Activated CD8-positive, alpha-beta T cell treated with anti-CD3 and anti-CD28 coated beads for 36 hours (primary cell): ENCODE data around the gene LCP2. TPM values are rescaled to one million over a fixed set of nuclear protein-coding genes. Genes with fewer than 3 reads are reported as not detected.

Source experiments
- ATAC-seq: fragments of 200-7000 bp; cut with Tn5 transposase; one replicate; pipeline ENCODE4 v1.10.0; 2021; ENCODE audit warnings: mild to moderate bottlenecking, moderate library complexity
- CTCF ChIA-PET: fragments of 350-600 bp; sonication (Branson Sonifier 250); formaldehyde crosslinking; loops from one replicate; lab custom pipeline; 2021; ENCODE audit warnings: antibody characterized with exemption; lab: Charles Lee
- POLR2A ChIA-PET: fragments of 350-600 bp; sonication (Branson Sonifier 250); formaldehyde crosslinking; loops from one replicate; lab custom pipeline; 2021; ENCODE audit warnings: antibody characterized with exemption; lab: Charles Lee
- DNase-seq: peaks from one replicate; pipeline ENCODE4 v3.0.0-alpha.2; 2020
- H3K27ac Mint-ChIP-seq: one replicate; pipeline ENCODE4 v1.8.0; 2021; ENCODE audit warnings: mild to moderate bottlenecking, mixed read lengths
- H3K27me3 Mint-ChIP-seq: one replicate; pipeline ENCODE4 v1.8.0; 2021; ENCODE audit warnings: mixed read lengths
- H3K36me3 Mint-ChIP-seq: one replicate; pipeline ENCODE4 v1.8.0; 2021; ENCODE audit warnings: low read depth, mixed read lengths
- H3K4me1 Mint-ChIP-seq: one replicate; pipeline ENCODE4 v1.8.0; 2021; ENCODE audit warnings: low read depth, mixed read lengths
- H3K4me3 Mint-ChIP-seq: one replicate; pipeline ENCODE4 v1.8.0; 2021; ENCODE audit warnings: mild to moderate bottlenecking, moderate library complexity, mixed read lengths
- H3K9me3 Mint-ChIP-seq: one replicate; pipeline ENCODE4 v1.8.0; 2021; ENCODE audit warnings: mixed read lengths
- CTCF ChIP-seq: fragments of 200-600 bp; IDR thresholded peaks from one replicate; pipeline ENCODE4 v1.8.0; 2022; ENCODE audit warnings: antibody characterized with exemption, mild to moderate bottlenecking
- intact Hi-C: fragments of 100-400 bp; cut with micrococcal nuclease; formaldehyde crosslinking; loops from one replicate; pipeline ENCODE4 v1.10.0; 2022
- total RNA-seq, 2 experiments: library from RNA; stranded (reverse); gene quantifications; one replicate each; pipeline ENCODE4 v1.2.3, GENCODE V29; 2021

LCP2 gene
- total RNA-seq, 2 experiments from 2014 or later = 243 to 259 TPM

GRCh38 chr5:170228762-170229435, 68.7 kb downstream of the LCP2 start:
- no peak overlapping the region for H3K27ac Mint-ChIP-seq
- H3K4me1 Mint-ChIP-seq = peaks cover 5% of the 10 kb centered on the region
- no peak for TF ChIP-seq CTCF
- intact Hi-C loops = loop anchor here (10.0 kb wide), 1 partner anchor 406 kb away; no protein-coding TSS in a partner anchor
- no peaks in the 10 kb centered on the region for H3K9me3 Mint-ChIP-seq
- CTCF ChIA-PET = interaction anchor here (1.1 to 12.9 kb wide), 6 partner anchors 18 to 192 kb away, joined by 3 to 228 read pairs (median 42); no protein-coding TSS in a partner anchor
- POLR2A ChIA-PET = interaction anchor here (1.4 kb wide), 1 partner anchor 105 kb away, joined by 3 read pairs; no protein-coding TSS in a partner anchor
- no peak overlapping the region for H3K4me3 Mint-ChIP-seq
- H3K27me3 Mint-ChIP-seq = no peaks in the 10 kb centered on the region
- no peak for DNase-seq
- ATAC-seq = no peak
- no peaks in the 10 kb centered on the region for H3K36me3 Mint-ChIP-seq

GRCh38 chr5:170226661-170227060, 70.9 kb downstream of the LCP2 start:
- no peak for TF ChIP-seq CTCF
- Mint-ChIP-seq H3K27ac (no peak overlapping the region), H3K4me3 (no peak overlapping the region), H3K27me3 (no peaks in the 10 kb centered on the region), H3K36me3 (no peaks in the 10 kb centered on the region), H3K4me1 (peaks cover 5% of the 10 kb centered on the region), H3K9me3 (no peaks in the 10 kb centered on the region)
- ChIA-PET POLR2A (interaction anchor here (1.1 to 1.8 kb wide), 4 partner anchors 12 to 113 kb away, joined by 3 to 10 read pairs (median 4); no protein-coding TSS in a partner anchor), CTCF (interaction anchor here (0.6 to 12.9 kb wide), 50 partner anchors 10 to 412 kb away, joined by 3 to 228 read pairs (median 5); no protein-coding TSS in a partner anchor)
- no peak for DNase-seq
- no peak for ATAC-seq
- intact Hi-C loops = loop anchor here (1.0 to 10.0 kb wide), 3 partner anchors 112 to 408 kb away; no protein-coding TSS in a partner anchor

GRCh38 chr5:170226129-170226615, 71.4 kb downstream of the LCP2 start:
- H3K9me3 Mint-ChIP-seq = no peaks in the 10 kb centered on the region
- no peak overlapping the region for H3K27ac Mint-ChIP-seq
- DNase-seq (no peak), ATAC-seq (no peak)
- ChIA-PET POLR2A (interaction anchor here (0.7 to 1.6 kb wide), 5 partner anchors 20 to 113 kb away, joined by 3 to 10 read pairs (median 3); partner anchors contain the start of gene LCP2), CTCF (interaction anchor here (0.6 to 12.9 kb wide), 52 partner anchors 9 to 413 kb away, joined by 3 to 228 read pairs (median 5); no protein-coding TSS in a partner anchor)
- H3K36me3 Mint-ChIP-seq = no peaks in the 10 kb centered on the region
- H3K27me3 Mint-ChIP-seq = no peaks in the 10 kb centered on the region
- intact Hi-C loops = loop anchor here (1.0 to 10.0 kb wide), 3 partner anchors 112 to 409 kb away; no protein-coding TSS in a partner anchor
- peaks cover 5% of the 10 kb centered on the region for H3K4me1 Mint-ChIP-seq
- no peak overlapping the region for H3K4me3 Mint-ChIP-seq
- peak; percentile 0 for TF ChIP-seq CTCF

- no peak overlapping the region for H3K4me3 Mint-ChIP-seq
- H3K4me1 Mint-ChIP-seq = peaks cover 5% of the 10 kb centered on the region
- ChIA-PET CTCF (interaction anchor here (0.6 to 12.9 kb wide), 56 partner anchors 9 to 413 kb away, joined by 3 to 228 read pairs (median 5); no protein-coding TSS in a partner anchor), POLR2A (interaction anchor here (0.7 to 1.6 kb wide), 5 partner anchors 21 to 114 kb away, joined by 3 to 10 read pairs (median 3); partner anchors contain the start of gene LCP2)
- H3K27me3 Mint-ChIP-seq = no peaks in the 10 kb centered on the region
- intact Hi-C loops = loop anchor here (1.0 to 10.0 kb wide), 3 partner anchors 113 to 409 kb away; no protein-coding TSS in a partner anchor
- H3K9me3 Mint-ChIP-seq = no peaks in the 10 kb centered on the region
- H3K27ac Mint-ChIP-seq = no peak overlapping the region
- DNase-seq = peak; percentile 91
- TF ChIP-seq CTCF = peak; percentile 74
- H3K36me3 Mint-ChIP-seq = no peaks in the 10 kb centered on the region
- peak; percentile 80 for ATAC-seq
These were observed 72.0 kb downstream of the LCP2 start for GRCh38 chr5:170225326-170226128.
